ENCODE data around the gene UNC119B. TPM values are rescaled to one million over a fixed set of nuclear protein-coding genes. Genes with fewer than 3 reads are reported as not detected.

The UNC119B gene
- total RNA-seq, 4 donors from 2014 or later = 19.6 to 38.1 (median 21.8) TPM

DNA sequence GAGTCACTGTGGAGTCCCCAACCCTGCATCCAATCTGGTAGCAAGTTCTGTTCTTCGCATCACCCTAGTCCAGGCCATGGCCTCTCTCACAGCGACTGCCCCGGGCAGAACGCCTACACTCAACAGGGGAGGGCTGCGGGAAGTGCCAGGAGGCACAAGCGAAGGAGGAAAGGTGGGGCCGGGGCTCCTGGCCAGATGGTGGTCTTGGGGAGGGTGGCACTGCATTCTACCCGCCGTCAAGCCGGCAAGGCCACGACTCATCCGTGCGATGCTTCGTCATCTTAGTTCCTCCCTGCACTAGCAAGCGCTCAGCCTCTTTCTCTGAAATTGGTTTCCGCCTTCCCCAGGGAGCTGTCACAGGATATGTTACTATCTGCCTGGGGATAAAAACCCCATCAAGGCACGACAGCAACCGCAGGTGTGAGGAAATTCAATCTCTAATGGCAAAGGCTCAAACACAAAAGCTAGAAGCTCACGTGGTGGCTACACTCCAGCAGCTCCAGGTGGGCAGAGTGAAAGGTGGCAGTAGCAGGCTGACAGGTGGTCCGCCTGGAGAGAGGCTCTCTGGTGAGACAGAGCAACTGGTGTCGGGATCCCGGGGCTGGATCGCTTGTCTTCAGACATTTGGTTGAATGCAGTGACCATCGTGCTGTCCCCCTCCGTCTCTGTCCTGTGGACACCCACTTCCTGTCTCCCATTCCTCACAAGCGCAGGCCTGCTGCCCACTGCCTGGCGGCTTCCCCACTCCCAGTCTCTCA, 49.5 kb downstream of the UNC119B start:
- no peak for DNase-seq (ENCODE audit: low spot score)
- no peak for ATAC-seq (ENCODE audit: low FRiP score)
- TF ChIP-seq, protein P1, sequence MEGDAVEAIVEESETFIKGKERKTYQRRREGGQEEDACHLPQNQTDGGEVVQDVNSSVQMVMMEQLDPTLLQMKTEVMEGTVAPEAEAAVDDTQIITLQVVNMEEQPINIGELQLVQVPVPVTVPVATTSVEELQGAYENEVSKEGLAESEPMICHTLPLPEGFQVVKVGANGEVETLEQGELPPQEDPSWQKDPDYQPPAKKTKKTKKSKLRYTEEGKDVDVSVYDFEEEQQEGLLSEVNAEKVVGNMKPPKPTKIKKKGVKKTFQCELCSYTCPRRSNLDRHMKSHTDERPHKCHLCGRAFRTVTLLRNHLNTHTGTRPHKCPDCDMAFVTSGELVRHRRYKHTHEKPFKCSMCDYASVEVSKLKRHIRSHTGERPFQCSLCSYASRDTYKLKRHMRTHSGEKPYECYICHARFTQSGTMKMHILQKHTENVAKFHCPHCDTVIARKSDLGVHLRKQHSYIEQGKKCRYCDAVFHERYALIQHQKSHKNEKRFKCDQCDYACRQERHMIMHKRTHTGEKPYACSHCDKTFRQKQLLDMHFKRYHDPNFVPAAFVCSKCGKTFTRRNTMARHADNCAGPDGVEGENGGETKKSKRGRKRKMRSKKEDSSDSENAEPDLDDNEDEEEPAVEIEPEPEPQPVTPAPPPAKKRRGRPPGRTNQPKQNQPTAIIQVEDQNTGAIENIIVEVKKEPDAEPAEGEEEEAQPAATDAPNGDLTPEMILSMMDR (IDR thresholded peaks at IDR 0.05) = no peak

DNA sequence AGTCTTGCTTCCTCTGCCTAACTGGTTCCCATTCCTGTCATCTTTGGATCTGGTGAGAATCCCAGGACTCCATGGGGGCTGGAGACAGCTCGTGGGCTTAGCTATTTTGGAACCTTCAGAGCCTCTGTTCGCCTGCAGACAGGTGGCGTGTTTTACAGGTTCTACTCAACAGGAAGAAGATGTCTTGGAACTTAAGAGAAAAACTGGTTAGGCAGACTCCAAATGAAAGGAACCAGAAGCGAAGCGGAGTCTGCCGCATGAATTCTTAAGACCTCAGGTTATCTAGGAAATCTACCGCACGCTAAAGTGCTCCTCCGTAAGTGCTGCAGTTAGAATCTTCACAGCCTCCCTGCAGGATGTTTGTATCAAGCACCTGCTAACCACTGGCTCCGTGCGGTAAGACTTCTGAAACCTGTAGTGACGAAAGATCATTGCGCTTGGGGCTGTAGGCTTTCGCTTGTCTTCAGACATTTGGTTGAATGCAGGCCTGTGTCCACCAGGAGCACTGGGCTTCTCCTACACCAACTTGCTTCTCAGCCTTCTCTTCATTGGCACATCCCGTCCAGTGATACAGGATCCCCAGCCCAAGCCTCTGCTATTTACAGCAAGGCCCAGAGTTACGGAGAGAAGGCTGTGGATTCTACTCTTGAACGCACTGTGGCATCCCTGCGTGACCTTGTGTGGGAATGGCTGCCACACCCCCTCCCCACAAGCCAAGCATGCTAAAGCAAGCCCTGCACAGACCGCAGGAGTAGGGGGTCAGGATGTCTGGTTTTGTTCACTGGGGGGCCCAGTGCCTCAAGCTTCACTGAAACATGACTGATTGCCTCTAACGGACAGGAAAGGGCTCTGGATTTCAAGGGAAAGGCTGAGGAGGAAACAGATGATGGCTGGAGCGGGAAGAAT, 50.3 kb downstream of the UNC119B start:
- no peak for ATAC-seq (ENCODE audit: low FRiP score)
- no peak for DNase-seq (ENCODE audit: low spot score)
- TF ChIP-seq, protein P1 (IDR thresholded peaks at IDR 0.05) = no peak

- TF ChIP-seq, protein P1 (IDR thresholded peaks at IDR 0.05) = no peak
- DNase-seq (ENCODE audit: low spot score) (no peak), ATAC-seq (ENCODE audit: low FRiP score) (no peak)
Measured at GRCh38 chr12:120761519-120761934, 51.3 kb downstream of the UNC119B start.

DNA sequence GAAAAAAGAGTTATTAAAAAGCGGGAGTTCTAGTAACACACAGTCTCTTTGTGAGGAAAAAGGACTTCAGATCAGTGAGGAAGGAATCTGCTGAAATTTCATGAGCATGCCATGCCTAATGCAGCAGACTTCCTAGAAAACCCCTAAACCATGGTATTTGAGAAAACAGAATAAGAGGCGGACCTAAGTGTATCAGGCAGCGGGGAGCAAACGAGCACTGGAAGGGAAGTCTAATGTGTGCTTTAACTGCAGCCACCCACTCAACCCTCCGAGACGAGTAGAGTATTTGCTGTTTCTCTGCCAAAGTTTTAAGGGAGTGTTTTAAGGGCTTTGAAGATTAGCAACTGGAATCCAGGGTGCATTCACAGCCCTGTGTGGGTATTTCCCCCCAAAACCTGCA, 51.8 kb downstream of the UNC119B start:
- peak; percentile 29 for ATAC-seq (ENCODE audit: low FRiP score)
- TF ChIP-seq, protein P1 (IDR thresholded peaks at IDR 0.05) = no peak
- DNase-seq (ENCODE audit: low spot score) = no peak

DNA sequence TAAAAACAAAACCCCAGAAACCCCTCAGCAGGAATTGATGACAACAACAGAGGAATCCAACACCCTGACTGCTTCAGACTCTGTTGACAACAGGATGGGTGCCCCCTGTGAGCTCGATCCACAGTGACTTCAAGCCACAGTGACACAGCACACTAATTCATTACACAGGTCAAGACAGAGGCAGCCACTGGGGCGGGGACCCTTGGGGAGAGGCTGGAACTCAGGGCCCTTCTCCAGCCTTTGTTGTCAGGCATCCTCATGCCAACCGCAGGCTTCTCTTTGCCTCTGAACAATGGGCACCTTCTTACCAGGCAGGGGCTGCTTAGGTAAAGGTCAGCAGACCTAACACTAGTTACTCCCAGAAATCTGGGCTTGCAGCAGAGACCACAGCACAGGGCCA, 53.0 kb downstream of the UNC119B start:
- DNase-seq (ENCODE audit: low spot score) (no peak), ATAC-seq (ENCODE audit: low FRiP score) (no peak)
- TF ChIP-seq, protein P1 (IDR thresholded peaks at IDR 0.05) = no peak

DNA sequence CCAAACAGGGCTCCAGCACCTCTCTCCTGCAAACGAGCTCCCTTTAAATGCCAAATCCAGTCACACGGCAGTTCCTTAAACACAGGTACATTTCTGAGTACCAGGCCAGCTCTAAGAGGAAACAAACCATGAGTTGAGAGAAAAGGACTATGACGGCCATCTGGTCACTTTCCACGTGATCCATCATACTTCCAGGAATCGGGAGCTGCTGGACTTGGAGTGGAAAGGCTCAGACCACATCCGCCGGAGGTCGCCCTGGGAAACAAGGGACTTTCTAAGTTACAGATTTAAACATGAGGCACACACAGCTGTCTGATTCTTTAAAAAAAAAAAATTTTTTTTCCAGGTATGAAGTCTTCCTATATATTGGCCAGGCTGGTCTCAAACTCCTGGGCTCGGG, 54.6 kb downstream of the UNC119B start:
- DNase-seq (ENCODE audit: low spot score) (no peak), ATAC-seq (ENCODE audit: low FRiP score) (no peak)

More for the DNA sequence above, 54.6 kb downstream of the UNC119B start:
- TF ChIP-seq, protein P1 (IDR thresholded peaks at IDR 0.05) = no peak
